GM19324 (cell line): ENCODE measurements around the gene PLOD2.
"Not testable (repeated sequence)": the region's sequence is repeated elsewhere in the genome, so short reads cannot be mapped to it uniquely, and the experiment has no call there.

Experiments
- ATAC-seq: cut with Tn5 transposase; IDR thresholded peaks from one replicate; pipeline ENCODE4 v1.9.1; 2021; ENCODE audit warnings: mild to moderate bottlenecking, moderate library complexity; ENCODE audit not compliant: unreplicated experiment, low FRiP score

PLOD2 gene

DNA sequence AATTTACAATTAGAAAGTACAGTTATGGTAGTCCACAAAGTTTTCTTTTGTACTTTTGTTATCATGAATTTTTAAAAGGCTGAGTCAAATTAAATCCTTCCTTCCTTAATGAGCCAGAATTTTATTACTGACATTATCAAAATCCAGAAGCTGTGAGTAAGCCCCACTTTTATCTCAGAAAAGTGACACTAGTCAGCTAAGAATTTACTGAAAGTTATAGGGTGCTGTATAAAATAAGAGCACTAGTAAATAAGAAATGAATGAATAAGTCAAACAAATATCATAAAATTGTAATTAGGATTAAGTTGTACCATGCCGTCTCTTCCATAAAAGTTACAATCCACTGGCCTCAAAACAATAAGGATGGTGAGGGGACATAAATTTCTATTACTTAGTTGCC, 15.3 kb downstream of the PLOD2 start:
- ATAC-seq, result no peak

DNA sequence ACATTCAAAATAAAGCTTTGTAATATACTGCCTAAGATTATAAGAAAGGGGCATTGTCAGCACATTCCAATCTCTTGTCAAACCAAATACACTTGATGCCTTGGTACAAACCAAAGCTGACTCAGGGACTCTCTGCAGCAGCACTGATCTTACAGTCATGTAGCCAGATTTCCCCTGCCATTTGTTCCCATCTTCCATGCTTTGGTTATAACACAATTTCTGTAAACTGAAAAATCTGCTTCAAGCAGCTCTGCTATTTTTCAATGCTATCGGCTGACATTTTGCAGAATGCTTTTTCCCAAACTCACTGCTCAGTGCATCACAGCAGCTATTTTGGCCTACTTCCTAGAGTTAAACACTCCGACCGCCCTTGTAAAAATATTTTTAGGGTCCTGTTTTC, 18.2 kb downstream of the PLOD2 start:
- ATAC-seq, result no peak

DNA sequence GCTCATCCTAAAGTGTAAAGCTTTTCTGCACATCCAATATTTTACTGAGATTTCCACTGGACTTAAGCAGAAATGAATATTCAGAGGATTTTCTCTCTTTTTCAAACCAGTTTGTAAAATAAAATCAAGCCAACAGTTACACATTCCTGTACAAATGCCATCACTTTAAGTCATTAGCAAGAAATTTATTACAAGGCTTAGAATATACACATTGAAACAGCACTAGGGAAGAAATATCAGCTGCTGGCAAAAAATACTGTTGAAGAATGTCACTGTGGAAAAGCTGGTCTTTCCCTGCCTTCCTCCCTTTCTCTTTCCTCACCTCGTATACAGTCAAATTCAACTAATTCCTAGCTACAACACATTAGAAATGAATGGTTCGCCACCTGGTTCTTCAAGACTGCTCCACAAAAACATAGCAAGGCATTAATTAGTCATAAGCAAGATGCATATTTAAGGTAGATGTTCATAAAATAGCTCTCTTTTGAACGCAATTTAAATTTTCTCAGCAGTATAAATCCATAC, 21.3 kb downstream of the PLOD2 start:
- no peak for ATAC-seq

DNA sequence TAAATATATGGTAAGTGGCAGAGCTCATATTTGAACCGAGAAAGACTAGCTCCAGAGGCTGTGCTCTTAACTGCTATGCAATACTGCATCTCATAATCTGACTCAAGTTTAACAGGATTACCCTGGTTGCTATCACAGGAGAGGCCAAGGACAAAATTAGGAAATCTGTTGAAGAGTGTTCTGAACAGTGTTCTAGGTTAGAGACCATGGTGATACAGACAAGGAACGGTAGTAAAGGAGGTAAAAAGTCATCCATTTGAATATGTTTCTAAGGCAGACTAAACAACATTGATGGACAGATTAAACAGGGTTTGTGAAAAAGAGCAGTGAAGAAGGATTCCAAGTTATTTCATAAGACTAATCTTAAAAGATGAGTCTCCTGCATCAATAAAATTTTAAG, 22.1 kb downstream of the PLOD2 start:
- no peak for ATAC-seq

DNA sequence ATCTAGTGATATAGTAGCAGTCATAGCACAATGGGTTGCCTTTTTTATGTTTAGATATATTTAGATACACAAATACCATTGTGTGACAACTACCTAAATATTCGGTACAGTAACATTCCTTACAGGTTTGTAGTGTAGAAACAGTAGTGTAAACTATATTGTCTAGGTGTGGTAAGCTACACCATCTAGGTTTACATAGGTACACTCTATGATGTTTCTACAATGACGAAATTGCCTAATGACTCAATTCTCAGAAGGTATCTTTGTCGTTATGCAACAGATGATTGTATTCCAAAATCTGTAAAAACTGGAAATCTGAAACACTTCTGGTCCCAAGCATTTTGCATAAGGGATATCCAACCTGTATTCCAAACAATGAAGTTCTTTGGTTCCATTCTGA, 24.3 kb downstream of the PLOD2 start:
- no peak for ATAC-seq

DNA sequence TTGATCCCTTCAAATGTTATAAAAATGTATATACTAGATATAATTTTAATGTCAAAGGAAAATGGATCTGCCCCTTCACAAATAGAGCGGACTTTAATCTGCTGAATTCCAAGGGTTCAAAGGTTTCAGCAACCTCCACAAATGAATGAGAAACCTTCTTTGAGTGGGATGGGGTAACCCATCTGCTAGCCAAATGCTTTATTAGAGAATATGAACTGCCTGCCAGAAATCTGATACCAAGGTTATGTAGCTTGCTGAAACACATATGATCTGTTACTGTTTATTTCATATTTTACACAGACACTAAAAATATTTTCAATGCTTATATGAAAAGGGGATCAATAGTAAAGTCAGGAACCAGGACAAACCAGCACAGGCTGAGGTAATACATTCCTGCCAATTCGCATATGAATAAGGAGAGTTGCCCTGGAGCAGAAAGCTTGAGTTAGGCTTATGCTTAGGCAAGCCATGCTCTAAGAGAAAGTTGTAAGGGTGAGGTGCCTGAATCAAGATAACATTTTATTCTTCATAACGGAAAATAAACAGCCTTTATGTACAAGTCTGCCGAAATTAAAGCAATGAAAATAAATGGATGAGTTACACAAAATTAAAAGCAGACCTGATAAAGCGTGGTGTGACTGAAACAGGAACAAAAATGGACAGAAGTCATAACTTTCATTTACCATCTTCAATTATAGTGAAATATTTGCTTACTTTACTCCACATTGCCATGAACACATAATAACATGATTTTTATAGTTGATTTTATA, 26.5 kb downstream of the PLOD2 start:
- ATAC-seq, result no peak

DNA sequence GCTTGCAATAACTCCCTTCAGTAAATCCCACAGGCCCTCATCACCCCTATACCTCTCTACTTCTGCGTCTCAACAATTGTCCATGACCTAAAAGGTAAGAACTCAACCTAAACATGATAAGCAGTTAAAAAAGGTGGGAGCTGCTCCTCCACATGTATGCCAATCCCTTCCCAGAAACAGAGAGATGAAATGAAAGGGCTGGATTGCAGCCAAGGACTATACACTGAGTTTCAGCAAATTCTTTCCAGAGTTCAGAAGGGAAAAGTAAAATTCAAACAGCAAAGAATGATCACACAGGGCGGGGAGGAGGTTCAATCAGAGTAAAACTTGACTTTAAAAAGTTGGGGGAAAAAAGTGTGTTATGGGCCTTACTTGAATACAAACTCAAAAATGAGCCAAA, 27.5 kb downstream of the PLOD2 start:
- no peak for ATAC-seq

DNA sequence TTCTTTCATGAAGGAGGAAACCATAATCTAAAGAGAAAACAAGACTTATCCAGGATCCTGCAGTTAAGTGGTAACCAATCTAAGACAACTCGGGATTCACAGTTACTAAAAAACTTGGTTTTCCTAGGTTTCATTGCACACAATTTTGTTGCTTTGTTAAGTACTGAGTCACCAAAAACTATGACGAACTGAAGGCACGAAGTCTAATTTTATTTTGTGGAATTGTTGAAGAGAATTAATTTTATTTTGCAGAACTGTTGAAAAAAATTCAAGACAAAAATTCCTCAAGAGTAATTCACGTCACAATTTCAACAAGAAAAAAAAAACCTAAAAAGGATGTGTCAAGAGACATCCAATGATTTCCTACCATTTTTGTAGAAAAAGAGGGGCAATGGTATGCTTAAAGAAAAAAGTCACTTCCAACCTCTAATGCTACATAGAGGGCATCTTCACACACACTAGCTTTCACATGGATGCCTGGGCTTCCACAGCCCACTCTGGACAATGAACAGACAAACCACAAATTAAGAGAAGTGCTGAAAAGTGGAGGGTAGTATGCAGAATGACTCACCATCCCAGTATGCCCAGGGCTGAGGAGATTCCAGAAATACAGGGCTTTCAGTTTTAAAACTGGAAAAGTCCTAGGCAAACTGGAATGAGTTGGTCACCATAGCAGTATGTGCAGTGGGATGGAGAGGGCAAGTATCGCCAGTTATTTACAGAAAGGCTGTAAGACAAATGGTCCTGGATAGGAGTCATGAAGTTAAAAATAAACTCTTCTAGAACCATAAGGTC, 29.2 kb downstream of the PLOD2 start:
- no peak for ATAC-seq

DNA sequence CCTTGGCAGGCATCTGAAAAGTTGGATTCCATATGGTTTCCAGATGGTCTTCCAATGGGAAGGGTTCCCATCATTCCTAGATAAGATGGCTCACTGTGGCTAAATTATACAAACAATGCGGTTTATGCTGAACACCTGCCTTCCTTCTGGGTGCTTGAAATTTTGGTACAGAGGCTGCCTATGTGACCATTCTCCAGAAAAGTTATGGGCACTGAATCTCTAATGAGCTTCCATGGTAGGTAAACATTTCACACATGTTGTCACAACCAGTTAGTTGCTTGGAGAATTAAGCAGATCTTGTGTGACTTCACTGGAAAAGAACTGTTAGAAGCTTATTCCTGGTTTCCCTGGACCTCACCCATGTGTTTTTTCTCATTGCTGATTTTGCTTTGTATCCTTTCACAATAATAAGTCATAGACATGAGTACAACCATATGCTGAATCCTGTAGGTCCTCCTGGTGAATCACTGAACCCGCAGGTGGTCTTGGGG, 30.1 kb downstream of the PLOD2 start:
- no peak for ATAC-seq

DNA sequence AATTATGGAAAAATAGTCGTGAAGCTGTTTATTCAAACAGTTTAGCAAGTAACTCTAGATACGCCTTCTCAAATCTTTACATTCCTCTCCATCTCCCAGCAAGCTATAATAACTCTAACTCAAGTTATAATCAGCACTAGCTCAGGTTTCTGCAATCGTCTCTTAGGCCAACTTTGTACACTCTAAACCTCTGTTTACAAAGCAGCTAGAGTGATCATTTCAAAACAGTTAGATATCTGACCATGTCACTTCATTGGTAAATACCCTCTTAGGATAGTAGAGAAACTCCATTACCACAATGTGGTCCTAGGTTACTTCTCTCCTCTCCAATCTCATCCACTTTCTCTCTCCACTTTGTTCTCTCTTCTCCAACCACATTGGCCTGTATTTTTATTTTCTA, 31.2 kb downstream of the PLOD2 start:
- no peak for ATAC-seq

DNA sequence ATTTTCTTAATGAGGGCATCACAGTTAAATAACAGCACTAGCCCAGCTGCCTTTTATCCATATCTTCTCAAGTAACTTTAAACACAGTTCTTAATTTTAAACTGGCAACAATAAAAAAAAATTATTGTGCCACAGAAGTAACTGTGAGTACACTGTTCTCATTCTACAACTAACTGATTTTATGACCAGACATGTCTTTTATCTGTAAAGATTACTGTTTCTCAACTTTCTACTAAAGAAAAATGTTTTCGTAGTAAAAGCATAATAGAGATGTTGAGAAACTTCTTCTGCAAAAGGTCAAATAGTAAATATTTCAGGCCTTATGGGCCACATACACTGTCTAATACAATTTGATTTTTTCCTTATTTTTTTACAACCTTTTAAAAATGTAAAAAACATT, 32.0 kb downstream of the PLOD2 start:
- ATAC-seq, result no peak

DNA sequence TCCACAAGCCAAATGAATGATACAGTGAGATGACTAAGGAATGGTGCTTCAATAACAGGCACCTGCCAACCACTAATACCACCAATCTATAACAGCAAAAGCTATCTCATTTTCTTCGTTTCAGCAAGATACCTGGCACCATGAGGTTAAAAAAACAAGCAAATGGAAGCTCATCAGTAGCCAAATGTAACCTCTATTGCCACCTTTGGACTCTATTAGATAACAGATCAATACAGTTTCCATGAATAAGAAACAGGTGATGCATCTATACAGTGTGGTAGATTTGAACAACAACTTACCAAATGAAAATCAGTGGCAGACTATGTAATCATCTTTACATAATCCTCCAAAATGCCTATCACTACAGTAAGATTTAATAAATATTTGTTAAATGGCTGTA, 32.8 kb downstream of the PLOD2 start:
- no peak for ATAC-seq

DNA sequence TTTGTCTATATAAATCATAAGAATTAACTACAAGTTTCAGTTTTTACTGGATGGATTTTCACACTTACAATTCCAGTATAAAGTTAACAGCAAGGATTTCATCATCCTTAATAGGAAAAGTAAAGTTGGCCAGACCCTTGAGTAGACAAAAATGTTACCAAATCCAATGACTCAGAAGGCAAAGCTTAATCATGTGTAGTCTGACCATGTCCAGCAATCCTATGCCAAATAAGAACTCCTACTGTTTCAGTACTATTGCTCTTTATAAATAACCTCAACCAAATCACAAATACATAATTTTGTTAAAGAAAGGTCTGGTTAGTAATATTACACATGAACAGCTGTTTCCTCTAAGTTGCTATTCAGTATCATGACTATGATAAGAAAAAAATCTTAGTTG, 35.0 kb downstream of the PLOD2 start:
- ATAC-seq, result no peak

DNA sequence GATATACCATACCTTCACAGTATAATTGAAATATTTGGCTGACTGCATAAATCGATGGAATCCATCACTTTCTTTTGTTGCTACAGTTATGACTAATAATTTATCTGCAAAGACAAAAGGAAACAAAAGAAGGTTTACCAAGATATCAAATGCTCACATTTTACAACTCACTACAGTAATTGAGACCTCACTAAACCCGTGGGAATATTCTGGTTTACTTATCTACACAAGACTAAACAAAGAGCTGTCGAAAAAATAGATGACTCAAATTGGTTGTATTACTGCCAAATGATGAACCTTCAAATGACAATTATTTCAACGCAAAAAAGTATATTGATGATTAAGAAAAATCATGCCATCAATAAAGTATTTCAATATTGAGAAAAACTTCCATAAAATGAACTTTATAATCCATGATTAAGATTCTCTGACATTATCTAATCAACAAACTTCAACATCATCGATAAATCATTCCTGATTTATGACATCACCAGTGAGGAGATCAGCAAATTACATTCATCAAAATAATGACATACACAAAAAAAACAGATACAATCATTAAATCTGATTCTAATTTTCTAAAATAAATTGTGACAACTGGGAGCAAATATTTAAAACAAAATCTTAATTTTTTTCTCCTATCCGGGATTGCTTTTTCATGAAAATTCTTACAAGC, 36.7 kb downstream of the PLOD2 start:
- no peak for ATAC-seq

DNA sequence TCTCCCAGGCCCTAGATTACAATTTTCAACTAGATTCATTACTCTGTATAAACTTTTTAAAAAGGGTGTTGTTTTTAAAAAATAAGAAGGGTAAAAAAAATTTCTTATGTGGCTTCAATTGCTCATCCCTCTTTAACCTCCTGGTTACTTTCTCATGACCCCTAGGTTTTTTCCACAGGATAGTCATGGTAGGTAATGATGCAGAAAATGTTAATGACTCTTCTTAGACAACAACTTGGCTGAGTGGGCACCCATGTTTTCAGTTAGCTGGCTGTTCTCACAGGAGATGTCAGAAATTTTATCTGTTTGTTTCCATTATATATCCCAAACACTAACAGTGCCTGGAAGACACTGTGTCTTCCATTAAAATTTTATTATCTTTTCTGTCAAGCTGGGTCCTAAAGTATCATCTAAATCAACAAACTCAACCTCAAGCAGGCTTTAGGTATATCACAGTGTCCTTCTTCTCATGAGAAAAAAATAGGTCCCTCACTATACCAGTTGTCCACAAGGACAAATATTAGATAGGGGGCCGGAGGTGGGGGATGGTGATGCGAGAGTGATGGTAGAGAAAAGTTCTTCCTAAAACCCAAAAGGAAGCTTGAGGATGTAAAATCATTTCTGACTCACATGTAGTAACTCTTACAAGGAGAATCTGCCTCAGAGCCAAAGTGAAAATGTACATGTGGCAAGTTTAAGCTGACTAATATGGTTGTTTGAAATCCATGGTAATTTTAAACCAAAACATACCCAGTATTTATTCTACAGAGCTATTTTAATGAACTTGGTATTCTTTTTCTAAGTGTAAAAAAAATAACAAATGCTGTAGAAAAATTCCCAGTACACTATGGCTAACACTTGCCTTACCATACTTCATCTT, 43.3 kb downstream of the PLOD2 start:
- no peak for ATAC-seq

DNA sequence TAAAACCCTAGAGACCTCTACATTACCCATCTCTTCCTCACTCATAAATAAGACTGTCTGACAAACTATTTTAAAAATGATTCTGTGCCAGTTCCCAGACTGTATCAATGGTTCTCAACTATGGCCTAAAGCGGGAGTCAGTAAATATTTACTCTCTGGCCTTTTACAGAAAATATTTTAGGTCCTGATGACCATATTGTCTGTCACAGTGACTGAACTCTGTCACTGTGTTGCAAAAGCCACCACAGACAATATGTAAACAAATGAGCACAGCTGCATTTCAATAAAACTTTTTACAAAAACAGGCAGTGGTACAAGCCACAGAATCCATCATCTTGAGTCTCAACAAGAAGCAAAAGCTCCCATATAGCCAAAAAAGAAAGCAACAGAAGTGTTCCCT, 45.4 kb downstream of the PLOD2 start:
- no peak for ATAC-seq

DNA sequence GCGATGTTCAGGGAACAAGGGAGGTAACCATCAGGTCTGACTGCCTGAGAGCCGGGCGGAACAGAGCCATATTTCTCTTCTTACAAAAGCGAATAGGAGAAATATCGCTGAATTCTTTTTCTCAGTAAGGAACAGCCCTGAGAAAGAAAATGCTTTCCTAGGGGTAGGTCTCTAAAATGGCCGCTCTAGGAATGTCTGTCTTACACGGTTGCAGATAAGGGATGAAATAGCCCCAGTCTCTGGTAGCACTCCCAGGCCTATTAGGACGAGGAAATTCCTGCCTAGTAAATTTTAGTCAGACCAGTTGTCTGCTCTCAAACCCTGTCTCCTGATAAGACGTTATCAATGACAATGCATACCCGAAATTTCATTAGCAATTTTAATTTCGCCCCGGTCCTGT, 47.2 kb downstream of the PLOD2 start:
- ATAC-seq, result not testable (repeated sequence)

DNA sequence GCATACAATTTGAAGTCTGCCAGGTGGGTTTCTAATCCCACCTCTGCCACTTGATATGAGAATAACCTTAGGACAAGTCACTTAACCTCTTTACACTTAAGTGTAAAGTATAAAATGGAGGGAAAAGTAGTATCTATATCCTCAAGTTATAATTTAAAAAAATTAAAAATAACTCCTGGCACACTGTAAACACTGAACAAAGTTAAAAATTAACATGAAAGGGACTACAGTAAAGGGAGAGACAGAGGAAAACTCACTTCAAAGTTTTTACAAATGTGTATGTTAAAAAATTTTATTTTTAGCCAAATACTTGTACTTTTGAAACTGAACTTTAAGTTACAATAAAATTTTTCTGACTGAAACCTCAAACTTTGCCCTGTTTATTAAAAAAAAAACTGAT, 49.6 kb downstream of the PLOD2 start:
- no peak for ATAC-seq

DNA sequence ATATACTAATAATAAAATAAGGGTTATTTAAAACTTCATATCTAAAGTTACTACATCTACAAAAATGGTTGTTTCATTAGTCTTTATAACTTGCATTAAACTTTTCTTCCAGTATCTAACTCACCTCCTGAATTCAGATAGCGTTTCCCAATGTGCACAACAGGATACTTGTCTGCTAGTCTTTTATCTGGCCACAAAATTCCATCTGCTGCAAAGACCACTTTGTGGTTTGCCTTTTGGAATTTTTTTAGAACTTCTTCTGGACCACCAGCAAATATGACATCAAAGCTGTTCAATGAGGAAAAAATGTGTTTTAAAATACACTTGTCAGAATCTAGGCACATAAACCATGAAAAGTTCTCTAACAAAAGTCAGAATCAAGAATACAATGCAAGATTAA, 50.8 kb downstream of the PLOD2 start:
- no peak for ATAC-seq

DNA sequence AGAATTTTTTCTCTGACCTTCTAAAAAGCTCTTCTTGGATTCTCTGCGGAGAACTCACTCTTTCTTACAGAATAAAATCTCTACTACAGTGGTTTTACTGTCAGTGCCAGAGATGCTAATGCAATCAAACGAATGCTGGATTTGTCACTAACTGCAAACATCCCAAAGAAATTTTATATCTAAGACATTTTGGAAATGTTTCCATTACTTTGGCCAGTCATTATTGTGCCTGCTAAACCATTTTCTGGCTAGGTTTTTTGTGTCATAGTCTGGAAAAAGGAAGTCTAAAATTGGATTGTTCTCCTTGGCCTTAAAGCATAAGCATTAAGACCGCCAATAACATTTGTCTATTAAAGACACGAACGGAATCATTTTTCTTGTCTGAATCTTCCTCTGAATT, 54.0 kb downstream of the PLOD2 start:
- no peak for ATAC-seq
